NOMO-1 treated with DMSO at 0.1 percent for 48 hours (cell line): Measurements from ENCODE around the gene WDR1.

Experiments used
- DNase-seq: peaks from one replicate; lab custom pipeline; 2025; ENCODE audit not compliant: unreplicated experiment; lab: John Stamatoyannopoulos, UW

WDR1 gene, protein sequence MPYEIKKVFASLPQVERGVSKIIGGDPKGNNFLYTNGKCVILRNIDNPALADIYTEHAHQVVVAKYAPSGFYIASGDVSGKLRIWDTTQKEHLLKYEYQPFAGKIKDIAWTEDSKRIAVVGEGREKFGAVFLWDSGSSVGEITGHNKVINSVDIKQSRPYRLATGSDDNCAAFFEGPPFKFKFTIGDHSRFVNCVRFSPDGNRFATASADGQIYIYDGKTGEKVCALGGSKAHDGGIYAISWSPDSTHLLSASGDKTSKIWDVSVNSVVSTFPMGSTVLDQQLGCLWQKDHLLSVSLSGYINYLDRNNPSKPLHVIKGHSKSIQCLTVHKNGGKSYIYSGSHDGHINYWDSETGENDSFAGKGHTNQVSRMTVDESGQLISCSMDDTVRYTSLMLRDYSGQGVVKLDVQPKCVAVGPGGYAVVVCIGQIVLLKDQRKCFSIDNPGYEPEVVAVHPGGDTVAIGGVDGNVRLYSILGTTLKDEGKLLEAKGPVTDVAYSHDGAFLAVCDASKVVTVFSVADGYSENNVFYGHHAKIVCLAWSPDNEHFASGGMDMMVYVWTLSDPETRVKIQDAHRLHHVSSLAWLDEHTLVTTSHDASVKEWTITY

DNA sequence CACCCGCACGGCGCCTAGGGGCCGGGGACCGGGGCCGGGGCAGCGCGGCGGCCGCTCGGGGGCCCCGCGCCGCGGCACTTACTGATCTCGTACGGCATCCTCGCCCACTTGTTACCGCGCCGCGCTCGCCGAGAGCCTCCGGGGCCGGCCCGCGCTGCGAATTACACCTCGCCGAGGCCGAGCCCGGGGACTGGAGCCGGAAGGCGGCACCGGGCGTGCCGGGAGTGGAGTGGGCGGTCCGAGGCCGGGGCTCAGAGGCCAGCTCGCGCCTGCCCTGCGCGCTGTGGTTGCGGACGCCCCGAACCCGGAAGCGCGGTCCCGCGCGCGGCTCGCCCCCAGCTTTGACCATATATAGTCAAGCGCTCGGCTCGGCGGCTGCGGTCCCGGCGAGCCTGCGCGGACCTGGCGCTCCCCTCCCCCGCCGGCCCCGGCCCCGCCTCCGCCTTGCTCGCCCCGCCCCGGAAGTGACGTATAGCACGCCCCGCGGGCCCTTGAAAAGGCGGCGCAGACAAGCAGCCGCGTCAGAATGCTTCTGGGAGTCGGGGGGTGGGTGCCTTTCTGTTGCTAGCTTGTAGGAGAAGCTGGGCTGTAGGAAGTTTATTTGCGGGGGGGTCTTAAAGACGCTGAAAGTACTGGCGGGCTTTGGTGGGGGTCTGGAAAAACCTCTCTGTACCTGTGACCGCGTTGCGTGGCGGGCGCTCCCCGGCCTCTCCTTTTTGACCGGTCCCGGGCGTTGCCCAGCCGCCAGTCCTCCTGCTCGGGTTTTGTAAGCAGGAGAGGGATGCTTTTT lies at the start of gene WDR1:
TSS of gene WDR1 (minus strand) at position 231 of the 790 bp plus-strand sequence. CDS start at position 98, 133 bp downstream.
- DNase-seq: peak; percentile 91

GRCh38 chr4:10164877-10165283 lies 48.3 kb upstream of the WDR1 start:
- DNase-seq: no peak

- DNase-seq: no peak
Measured at GRCh38 chr4:10163296-10163695, 46.7 kb upstream of the WDR1 start.

GRCh38 chr4:10162341-10163000 lies 45.9 kb upstream of the WDR1 start:
- DNase-seq: no peak

GRCh38 chr4:10161840-10162239 lies 45.2 kb upstream of the WDR1 start:
- DNase-seq: no peak

DNA sequence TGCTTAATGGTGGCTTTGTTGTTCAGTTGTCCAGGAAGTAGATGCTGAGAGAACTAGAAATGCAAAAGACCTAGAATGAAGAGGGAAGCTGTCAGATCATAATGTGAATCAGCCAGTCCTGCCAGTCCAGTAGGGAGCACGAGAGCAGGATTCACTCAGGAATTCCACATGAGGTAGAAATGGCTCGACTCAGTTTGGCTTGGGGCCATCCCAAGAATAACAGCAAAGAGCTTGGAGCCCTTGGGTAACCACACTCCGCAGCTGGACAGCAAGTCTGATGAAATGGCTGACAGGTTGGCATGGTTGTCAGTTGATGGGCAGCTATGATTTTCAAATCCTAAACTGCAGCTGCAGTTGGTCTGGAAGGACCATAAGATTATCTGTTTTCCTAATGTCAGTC lies 44.5 kb upstream of the WDR1 start:
- DNase-seq: no peak

DNA sequence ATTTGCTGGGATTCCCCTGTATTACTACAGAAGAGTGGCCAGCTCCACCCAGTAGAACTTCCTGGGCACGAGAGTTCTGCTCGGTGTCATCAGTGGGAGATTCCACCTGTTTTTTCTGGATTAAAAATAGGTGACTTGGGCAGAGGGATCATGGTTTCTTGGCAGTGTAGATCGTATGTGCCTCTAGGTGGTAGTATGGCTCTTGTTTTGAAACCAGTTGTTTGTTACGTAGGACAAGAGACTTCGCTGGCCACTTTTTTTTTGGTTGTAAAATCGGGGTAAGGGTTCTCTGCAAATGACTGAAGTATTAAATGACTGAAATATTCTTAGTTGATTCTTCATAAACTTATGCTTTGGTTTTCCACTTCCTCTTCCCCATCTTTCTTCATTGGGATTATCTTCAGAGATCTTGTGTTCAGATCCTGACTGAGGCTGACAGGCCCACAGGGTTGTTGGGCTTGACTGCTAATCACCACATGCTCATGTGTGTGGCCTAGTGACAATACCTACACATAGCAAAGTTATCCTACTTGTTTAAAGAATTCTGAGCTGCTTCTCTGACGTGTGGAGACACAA lies 43.8 kb upstream of the WDR1 start:
- no peak for DNase-seq

DNA sequence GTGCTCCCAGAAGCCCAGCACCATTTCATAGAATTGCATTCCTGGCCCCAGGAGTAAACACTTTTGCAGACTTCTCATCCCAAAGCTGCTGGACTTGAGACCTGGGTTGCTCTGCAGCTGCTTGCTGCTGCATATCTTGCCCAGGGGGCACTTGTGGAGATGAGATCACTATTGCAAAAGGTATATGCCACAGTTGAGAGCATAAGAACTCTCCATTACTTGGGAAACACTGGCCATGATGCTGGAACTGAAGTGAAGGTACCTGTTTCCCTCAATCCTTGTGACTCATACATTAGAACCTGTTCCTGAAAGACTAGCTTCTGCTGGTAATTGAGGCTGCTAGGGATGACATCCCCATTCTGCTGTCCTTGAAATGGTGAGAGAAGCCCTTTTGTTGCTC lies 43.1 kb upstream of the WDR1 start:
- no peak for DNase-seq

DNA sequence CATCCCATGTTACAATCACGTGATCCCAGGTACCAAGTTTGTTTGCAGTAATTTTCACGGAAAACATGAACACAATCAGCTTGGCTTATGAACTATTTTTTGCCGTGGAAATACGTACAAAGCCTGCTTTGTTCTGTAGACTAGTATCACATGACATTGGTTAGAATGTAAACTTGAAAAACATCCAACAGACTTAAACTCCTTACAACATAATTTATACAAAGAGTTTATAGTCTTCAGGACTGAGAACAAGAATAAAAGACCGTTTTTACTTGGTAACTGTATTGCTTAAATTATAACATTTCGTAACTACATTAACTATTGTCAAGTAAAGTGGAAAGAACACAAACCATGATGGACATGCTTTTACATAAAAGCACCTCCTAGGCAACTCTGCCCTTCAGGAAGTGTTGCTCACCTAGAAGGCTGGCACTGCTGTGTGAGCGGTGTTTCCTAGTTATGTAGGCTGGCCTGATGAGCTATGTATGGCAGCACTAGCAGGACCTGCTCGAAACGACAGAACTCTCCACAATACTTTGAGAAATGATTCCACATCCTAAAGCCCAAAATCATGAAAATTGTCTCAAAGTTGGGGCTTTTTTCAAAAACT lies 41.8 kb upstream of the WDR1 start:
- no peak for DNase-seq

GRCh38 chr4:10157478-10158332 lies 41.1 kb upstream of the WDR1 start:
- no peak for DNase-seq

DNA sequence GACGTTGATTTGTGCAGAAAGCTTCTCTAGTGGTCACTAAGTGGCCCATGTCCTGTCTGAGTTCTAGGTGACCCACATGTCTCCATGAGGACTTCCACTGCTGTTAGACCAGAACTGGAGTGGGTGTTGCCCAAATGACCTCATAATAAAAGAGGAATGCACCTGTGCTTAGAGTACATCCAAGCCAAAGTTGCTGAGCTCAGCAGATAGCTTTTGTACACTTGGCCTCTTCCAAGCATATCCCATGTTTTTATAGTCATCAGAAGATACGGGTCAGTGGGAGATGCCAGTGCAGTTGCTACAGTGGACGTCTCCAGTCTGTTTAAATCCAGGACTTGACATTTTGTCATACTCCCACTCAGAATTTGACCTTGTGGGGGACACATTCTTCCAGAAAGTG lies 37.6 kb upstream of the WDR1 start:
- DNase-seq: no peak

DNA sequence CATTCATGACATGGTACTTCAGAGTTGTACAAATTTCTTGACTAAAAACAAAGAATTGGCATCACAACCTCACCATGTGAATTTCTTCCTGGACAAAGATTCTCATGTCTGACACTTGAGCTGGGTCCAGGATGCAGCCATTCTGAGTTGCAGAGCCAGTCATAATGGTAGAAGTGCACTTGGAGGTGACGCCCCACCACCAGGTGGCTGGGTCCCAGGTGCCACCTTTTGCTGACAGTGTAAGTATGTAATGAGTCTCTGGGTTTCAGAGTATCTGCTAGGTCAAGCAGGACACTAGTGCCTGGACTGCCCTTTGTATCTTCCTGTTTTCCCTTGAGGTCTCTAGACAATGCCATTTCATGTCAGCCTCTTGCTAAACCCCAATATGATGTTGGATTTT lies 36.6 kb upstream of the WDR1 start:
- DNase-seq: no peak

DNA sequence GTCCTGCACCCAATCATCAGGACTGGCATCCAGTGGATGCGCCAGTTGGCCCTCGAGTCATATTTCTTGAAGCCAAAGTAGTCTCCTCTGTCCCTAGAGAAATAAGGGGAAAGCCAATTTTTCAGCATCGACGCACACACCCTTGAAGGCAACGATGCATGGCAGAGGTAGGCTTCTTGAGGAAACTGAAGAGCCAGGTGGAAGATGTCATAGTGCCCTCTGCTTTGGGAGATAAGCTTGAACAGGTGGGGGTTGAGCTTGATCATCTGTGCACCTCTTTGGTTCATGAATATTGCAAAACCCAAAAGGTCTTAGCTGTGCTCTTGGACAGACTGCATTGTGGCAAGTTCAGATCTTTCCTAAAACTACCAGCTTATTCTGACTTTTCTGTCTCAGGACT lies 34.6 kb upstream of the WDR1 start:
- DNase-seq: no peak

GRCh38 chr4:10144966-10145365 lies 28.4 kb upstream of the WDR1 start:
- DNase-seq: peak; percentile 21

- no peak for DNase-seq
Measured at GRCh38 chr4:10144479-10144878, 27.9 kb upstream of the WDR1 start.

GRCh38 chr4:10143171-10143570 lies 26.6 kb upstream of the WDR1 start:
- DNase-seq: no peak

- DNase-seq: no peak
Measured at GRCh38 chr4:10140866-10141759, 24.5 kb upstream of the WDR1 start.

GRCh38 chr4:10139518-10139917 lies 22.9 kb upstream of the WDR1 start:
- DNase-seq: no peak

- DNase-seq: no peak
Measured at GRCh38 chr4:10135260-10135659, 18.7 kb upstream of the WDR1 start.
